Measurements from ENCODE around the gene UBR1. TPM values are rescaled to one million over a fixed set of nuclear protein-coding genes. Genes with fewer than 3 reads are reported as not detected.

Gene UBR1
- 38.3 and 44.0 TPM in 2 replicates for total RNA-seq

DNA sequence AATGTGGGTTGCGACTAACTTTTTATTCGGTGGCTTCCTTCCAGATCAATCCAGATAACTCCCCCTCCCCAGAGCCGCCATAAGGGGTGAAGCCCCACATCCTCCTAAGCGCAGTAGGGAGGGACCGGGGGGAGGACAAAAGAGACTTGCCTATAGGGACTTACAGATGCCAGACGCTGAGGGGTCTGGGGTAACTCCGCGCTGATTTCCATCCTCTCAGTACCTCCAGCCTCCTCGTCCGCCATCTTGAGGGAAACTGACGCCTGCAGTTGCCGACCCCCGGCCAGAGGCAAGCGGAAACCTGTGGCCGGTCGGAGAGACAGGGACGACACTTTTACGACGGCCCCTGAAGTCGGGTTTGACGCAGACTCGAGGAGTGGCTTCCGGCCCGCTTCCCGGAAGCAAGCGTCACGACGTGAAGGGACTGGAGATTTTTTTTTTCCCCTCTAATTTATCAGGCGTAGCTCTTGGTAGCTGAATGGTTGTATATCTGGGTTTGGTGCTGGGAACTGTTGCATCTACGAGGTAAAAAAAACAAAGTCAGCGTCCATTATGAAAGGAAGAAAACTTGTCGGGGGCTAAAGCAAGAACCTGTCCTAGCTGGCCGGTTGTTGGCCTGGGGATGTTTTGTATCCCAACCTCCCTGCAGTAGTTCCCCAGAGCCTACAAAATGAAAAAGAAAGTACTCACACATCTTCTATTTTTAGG is at the start of gene UBR1:
Gene UBR1, minus strand, starts transcription at position 261 of the 708 bp plus-strand sequence. Its CDS starts 16 bp downstream, at position 245.

DNA sequence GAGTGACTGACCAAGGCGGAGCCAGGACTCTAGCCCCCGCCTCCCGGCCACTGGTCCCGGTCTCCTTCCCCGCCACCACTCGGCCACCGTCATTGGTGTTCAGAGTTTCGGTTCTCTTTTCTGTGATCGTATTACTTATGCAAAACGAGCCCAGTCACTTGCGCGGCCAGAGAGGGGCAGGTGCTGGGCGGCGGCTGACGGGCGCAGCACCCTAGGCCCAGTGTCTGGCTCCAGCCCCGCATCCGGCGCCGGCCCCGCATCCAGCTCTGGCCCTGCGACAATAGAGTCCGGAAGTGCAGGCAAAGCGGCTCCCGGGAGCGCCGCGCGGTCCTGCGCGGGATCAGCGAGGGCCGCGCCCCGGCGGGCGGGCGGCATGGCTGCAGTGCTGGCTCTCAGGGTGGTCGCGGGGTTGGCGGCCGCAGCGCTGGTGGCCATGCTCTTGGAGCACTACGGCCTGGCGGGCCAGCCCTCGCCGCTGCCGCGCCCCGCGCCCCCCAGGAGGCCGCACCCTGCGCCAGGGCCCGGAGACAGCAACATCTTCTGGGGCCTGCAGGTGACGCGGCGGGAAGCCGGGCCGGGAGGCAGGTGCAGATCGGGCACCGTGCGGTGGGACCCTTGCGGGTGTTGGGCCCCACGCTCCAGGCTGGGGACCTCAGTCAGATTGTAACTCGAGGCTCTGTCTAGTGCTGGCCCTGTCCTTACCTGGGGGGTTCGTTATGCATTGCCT is 27.8 kb upstream of the UBR1 start, which contains the start of gene TMEM62:
Gene TMEM62, plus strand, starts transcription at position 157 of the 727 bp plus-strand sequence. Its CDS starts 217 bp downstream, at position 374.

DNA sequence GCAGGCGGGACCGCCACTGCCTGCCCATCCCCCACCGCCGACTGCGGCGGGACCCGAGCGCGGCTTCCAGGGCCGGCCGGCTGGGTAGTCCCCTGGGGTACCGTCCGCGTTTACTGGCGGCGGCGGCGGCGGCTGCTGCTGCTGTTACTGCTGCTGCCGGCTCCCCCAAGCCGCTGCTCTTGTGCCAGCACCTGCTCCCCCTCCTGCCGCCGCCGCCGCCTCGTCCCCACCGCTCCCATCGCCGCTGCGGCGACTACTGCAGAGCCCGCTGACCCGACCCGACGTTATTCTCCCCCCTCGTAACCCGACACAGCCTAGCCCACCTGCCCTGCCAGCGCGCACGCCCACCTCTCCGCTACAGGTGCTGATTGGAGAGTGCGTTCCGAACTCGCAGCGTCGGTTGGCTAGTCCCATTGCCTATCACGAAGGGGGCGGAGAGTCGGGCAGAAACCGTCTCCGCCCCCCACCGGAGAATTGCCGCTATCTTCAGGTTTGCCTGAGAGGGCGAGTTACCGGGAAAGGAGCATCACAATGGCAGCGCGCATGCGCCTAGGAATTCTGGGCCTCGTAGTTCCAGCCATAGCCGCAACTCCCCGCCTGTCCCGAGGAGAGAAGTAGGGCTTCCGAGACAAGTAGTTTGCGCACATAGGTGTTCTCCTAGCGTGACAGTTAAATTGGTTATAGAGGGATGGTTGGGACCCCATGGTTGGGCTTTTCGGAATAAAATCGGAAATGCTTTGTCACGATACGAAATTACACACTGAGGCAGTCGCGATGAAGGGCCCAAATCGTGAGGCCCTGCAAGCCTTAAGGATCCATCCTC is 185.1 kb downstream of the UBR1 start, which contains the start of gene TTBK2:
Gene TTBK2, minus strand, starts transcription at position 260 of the 823 bp plus-strand sequence. CDS start 42,161 bp downstream, outside the sequence.

Other genes with a start within 250 kb of the UBR1 start
- 6.5 and 10.1 TPM in 2 replicates for gene TTBK2, start 185.3 kb downstream of the UBR1 start, total RNA-seq
- gene TMEM62, start 27.5 kb upstream of the UBR1 start, total RNA-seq = 12.7 and 18.9 TPM in 2 replicates
- gene CCNDBP1, start 79.4 kb upstream of the UBR1 start, total RNA-seq = 92.2 and 97.2 TPM in 2 replicates
- gene EPB42, start 115.0 kb upstream of the UBR1 start, total RNA-seq = not detected in 2 replicates
- gene TGM5, start 160.9 kb upstream of the UBR1 start, total RNA-seq = not detected in 2 replicates
- not detected in 2 replicates for gene TGM7, start 196.2 kb upstream of the UBR1 start, total RNA-seq
- gene LCMT2, start 224.5 kb upstream of the UBR1 start, total RNA-seq = 7.0 and 12.3 TPM in 2 replicates

Data from regular cardiac myocyte (primary cell).